ENCODE data around the gene PMF1. TPM values are rescaled to one million over a fixed set of nuclear protein-coding genes. Genes with fewer than 3 reads are reported as not detected.

PMF1 gene
- total RNA-seq, 1 experiment from 2014 or later = 50.2 TPM

DNA sequence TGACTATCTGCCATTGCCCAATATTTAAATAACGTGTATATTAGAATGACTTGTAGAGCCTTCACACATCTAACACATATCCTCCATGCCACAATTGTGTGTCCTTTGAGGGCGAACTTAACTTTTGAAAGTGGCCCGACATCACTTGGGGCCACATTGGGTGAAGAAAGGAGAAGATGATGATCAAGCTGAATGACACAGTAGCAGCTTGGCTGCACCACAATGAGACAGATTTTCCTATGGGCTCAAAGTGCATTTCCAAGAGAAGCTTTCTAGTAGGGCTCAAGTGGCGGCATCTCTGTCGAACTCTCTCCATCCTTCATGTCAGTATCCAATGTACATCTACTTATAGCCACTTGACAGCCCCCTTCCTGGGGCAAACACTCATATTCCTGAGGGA is 25.4 kb downstream of the PMF1 start:
- no TSS peak for BruUV-seq (replicated peaks)
- no peaks in the 10 kb centered on the region for H3K27me3 ChIP-seq (ENCODE audit: insufficient read depth, low read depth)
- H3K9me3 ChIP-seq (ENCODE audit: insufficient read depth, low read depth) = no peaks in the 10 kb centered on the region
- H4K20me1 ChIP-seq (ENCODE audit: insufficient read depth) = no peaks in the 10 kb centered on the region
- TF ChIP-seq, protein P1, sequence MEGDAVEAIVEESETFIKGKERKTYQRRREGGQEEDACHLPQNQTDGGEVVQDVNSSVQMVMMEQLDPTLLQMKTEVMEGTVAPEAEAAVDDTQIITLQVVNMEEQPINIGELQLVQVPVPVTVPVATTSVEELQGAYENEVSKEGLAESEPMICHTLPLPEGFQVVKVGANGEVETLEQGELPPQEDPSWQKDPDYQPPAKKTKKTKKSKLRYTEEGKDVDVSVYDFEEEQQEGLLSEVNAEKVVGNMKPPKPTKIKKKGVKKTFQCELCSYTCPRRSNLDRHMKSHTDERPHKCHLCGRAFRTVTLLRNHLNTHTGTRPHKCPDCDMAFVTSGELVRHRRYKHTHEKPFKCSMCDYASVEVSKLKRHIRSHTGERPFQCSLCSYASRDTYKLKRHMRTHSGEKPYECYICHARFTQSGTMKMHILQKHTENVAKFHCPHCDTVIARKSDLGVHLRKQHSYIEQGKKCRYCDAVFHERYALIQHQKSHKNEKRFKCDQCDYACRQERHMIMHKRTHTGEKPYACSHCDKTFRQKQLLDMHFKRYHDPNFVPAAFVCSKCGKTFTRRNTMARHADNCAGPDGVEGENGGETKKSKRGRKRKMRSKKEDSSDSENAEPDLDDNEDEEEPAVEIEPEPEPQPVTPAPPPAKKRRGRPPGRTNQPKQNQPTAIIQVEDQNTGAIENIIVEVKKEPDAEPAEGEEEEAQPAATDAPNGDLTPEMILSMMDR (conservative IDR thresholded peaks at IDR 0.05) = no peak
- TF ChIP-seq EZH2 (IDR thresholded peaks at IDR 0.05; ENCODE audit: low read depth) = no peak
- no peaks in the 10 kb centered on the region for H3K9me2 ChIP-seq (ENCODE audit: insufficient read depth)
- peaks cover 3% of the 10 kb centered on the region; the same call in 1 of the 2 replicates for H3F3A ChIP-seq (ENCODE audit: insufficient read depth, low read depth)
- no peaks in the 10 kb centered on the region; the same call in 1 of the 2 replicates for H3K36me3 ChIP-seq (ENCODE audit: low read depth)
- no peak overlapping the region for H3K27ac ChIP-seq
- no peak overlapping the region for H3K4me3 ChIP-seq
- DNase-seq = no peak
- no peaks in the 10 kb centered on the region for H3K4me1 ChIP-seq (replicated peaks; ENCODE audit: insufficient read depth)
- POLR2A ChIA-PET (ENCODE audit: unreplicated experiment) = no interaction called here
- intact Hi-C loops (cut with micrococcal nuclease; ENCODE audit: unreplicated experiment) = no loop called here
- H2AFZ ChIP-seq = no peak overlapping the region
- H3K4me2 ChIP-seq = no peak overlapping the region
- H3K79me2 ChIP-seq (ENCODE audit: low read depth) = no peaks in the 10 kb centered on the region
- CTCF ChIA-PET = no interaction called here

GRCh38 chr1:156241311-156241811 is 28.6 kb downstream of the PMF1 start:
- H3K36me3 ChIP-seq (ENCODE audit: low read depth) = no peaks in the 10 kb centered on the region; the same call in 1 of the 2 replicates
- no peaks in the 10 kb centered on the region; the same call in 1 of the 2 replicates for H4K20me1 ChIP-seq (ENCODE audit: insufficient read depth)
- H3K79me2 ChIP-seq (ENCODE audit: low read depth) = no peaks in the 10 kb centered on the region
- POLR2A ChIA-PET (ENCODE audit: unreplicated experiment) = interaction anchor here (0.6 kb wide), 1 partner anchor 301 kb away, joined by 3 read pairs; no protein-coding TSS in a partner anchor
- CTCF ChIA-PET = interaction anchor here (0.6 kb wide), 1 partner anchor 10 kb away, joined by 6 read pairs; no protein-coding TSS in a partner anchor
- no peaks in the 10 kb centered on the region for H3K27me3 ChIP-seq (ENCODE audit: insufficient read depth, low read depth)
- no peaks in the 10 kb centered on the region for H3K9me3 ChIP-seq (ENCODE audit: insufficient read depth, low read depth)
- H3K4me3 ChIP-seq = no peak overlapping the region
- H3F3A ChIP-seq (ENCODE audit: insufficient read depth, low read depth) = peaks cover 11% of the 10 kb centered on the region; the same call in 1 of the 2 replicates
- no TSS peak for BruUV-seq (replicated peaks)
- intact Hi-C loops (cut with micrococcal nuclease; ENCODE audit: unreplicated experiment) = no loop called here
- H2AFZ ChIP-seq = no peak overlapping the region
- no peaks in the 10 kb centered on the region for H3K9me2 ChIP-seq (ENCODE audit: insufficient read depth)
- DNase-seq = peak in 1 of 2 experiments; percentile 78
- no peak overlapping the region for H3K27ac ChIP-seq
- H3K4me2 ChIP-seq = 0 out of 2 replicates have a peak overlapping the region, but pooled peaks have one; percentile 15
- TF ChIP-seq, protein P1 (conservative IDR thresholded peaks at IDR 0.05) = no peak
- no peak for TF ChIP-seq EZH2 (IDR thresholded peaks at IDR 0.05; ENCODE audit: low read depth)
- no peaks in the 10 kb centered on the region for H3K4me1 ChIP-seq (replicated peaks; ENCODE audit: insufficient read depth)

GRCh38 chr1:156241926-156242325 is 29.1 kb downstream of the PMF1 start, which contains the start of gene BGLAP:
TSS of gene BGLAP (plus strand) at chr1:156242184. CDS start at chr1:156242232, 48 bp downstream.
- intact Hi-C loops (cut with micrococcal nuclease; ENCODE audit: unreplicated experiment) = no loop called here
- Histone ChIP-seq H4K20me1 (ENCODE audit: insufficient read depth) (no peaks in the 10 kb centered on the region; the same call in 1 of the 2 replicates), H3K4me2 (0 out of 2 replicates have a peak within 1 kb of the TSS, but pooled peaks have one; percentile 15), H3K27me3 (ENCODE audit: insufficient read depth, low read depth) (no peaks in the 10 kb centered on the region), H3K9me2 (ENCODE audit: insufficient read depth) (no peaks in the 10 kb centered on the region), H3F3A (ENCODE audit: insufficient read depth, low read depth) (peaks cover 11% of the 10 kb centered on the region; the same call in 1 of the 2 replicates), H2AFZ (no peak within 1 kb of the TSS), H3K79me2 (ENCODE audit: low read depth) (no peaks in the 10 kb centered on the region), H3K4me3 (no peak within 1 kb of the TSS), H3K4me1 (replicated peaks; ENCODE audit: insufficient read depth) (no peaks in the 10 kb centered on the region), H3K9me3 (ENCODE audit: insufficient read depth, low read depth) (no peaks in the 10 kb centered on the region), H3K27ac (no peak within 1 kb of the TSS), H3K36me3 (ENCODE audit: low read depth) (no peaks in the 10 kb centered on the region)
- no TSS peak for BruUV-seq (replicated peaks)
- POLR2A ChIA-PET (ENCODE audit: unreplicated experiment) = interaction anchor here (0.6 kb wide), 1 partner anchor 302 kb away, joined by 3 read pairs; no protein-coding TSS in a partner anchor
- DNase-seq = no peak
- TF ChIP-seq, protein P1 (conservative IDR thresholded peaks at IDR 0.05) = no peak
- TF ChIP-seq EZH2 (IDR thresholded peaks at IDR 0.05; ENCODE audit: low read depth) = no peak
- CTCF ChIA-PET = no interaction called here
